GM21360 (cell line): ENCODE measurements around the gene ZDHHC5.

Source experiments
- ATAC-seq: cut with Tn5 transposase; IDR thresholded peaks from one replicate; pipeline ENCODE4 v1.9.1; 2021; ENCODE audit warnings: mild to moderate bottlenecking, moderate library complexity; ENCODE audit not compliant: unreplicated experiment

ZDHHC5 gene

GRCh38 chr11:57727185-57727584 is 59.3 kb downstream of the ZDHHC5 start:
- ATAC-seq, result no peak

- ATAC-seq, result no peak
Measured at GRCh38 chr11:57728829-57729228, 60.9 kb downstream of the ZDHHC5 start.

DNA sequence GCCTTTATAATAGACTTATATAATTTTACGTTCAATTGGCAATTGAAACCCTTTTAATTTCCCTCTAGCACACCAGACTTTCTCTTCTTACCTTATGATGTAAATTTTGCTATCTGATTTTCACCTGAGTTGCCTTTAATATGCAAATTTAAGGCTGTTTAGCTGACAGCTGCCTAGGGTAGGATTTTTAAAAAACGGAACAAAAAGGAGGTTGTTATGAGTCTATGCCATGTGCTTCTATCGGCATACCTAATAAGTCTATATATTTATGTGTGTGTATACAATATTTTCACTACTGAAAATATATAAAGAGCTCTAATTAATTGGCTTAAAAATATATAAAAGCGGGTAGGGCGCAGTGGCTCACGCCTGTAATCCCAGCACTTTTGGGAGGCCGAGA is 61.6 kb downstream of the ZDHHC5 start:
- ATAC-seq, result no peak

- ATAC-seq, result no peak
Measured at GRCh38 chr11:57732661-57733060, 64.7 kb downstream of the ZDHHC5 start.

- ATAC-seq, result no peak
Measured at GRCh38 chr11:57735619-57736298, 67.8 kb downstream of the ZDHHC5 start.

DNA sequence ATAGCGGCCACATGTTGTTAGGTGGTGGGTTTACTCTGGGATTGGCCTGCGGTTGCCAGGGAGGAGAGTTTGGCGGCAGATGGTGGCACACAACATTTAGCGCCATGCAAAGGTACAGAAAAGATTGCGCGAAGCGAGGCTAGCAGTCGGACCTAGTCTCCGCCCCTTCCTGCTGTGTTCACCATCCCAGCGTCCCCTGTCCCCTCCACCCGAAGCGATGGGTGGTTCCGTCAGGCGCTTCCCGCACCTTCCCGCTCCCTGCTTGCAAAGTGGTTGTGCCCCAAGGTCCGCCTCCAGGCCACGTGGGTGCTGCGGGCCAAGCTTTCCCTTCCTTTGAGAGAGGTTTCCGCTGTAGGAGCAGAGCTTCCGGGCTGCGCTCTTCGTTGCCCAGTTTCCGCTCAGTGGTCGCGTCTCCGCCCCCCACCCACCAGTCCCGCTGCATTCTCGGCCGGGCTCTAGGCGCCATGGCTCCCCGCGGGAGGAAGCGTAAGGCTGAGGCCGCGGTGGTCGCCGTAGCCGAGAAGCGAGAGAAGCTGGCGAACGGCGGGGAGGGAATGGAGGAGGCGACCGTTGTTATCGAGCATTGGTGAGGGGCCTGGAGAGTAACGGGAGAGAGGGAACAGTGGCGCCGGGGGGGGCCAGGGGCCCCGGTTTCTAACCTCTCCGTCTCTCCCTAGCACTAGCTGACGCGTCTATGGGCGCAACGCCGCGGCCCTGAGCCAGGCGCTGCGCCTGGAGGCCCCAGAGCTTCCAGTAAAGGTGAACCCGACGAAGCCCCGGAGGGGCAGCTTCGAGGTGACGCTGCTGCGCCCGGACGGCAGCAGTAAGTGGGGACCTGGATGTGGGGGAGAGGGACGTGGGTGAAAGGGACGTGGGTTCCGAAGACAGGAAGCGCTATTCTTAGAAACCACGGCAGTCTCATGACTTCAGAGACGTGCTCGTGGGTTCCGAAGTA is 73.5 kb downstream of the ZDHHC5 start, which contains the start of gene SELENOH:
TSS of gene SELENOH (plus strand) at position 360 of the 955 bp plus-strand sequence. CDS start at position 465, 105 bp downstream.
- ATAC-seq, result peak; percentile 89

DNA sequence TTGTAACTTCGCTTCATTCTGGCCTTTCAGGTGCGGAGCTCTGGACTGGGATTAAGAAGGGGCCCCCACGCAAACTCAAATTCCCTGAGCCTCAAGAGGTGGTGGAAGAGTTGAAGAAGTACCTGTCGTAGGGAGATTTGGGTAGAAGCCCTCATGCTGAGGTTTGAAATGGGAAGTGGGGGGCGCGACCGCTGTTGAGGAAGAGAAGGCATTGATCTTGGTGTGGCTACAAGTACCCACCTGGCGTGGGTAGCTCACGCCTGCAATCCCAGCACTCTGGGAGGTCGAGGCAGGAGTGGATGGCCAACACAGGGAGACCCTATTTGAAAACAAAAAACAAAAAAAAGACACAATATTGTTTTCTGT is 74.2 kb downstream of the ZDHHC5 start:
- no peak for ATAC-seq

GRCh38 chr11:57744357-57744756 is 76.4 kb downstream of the ZDHHC5 start:
- no peak for ATAC-seq

- no peak for ATAC-seq
Measured at GRCh38 chr11:57745206-57745605, 77.3 kb downstream of the ZDHHC5 start.

DNA sequence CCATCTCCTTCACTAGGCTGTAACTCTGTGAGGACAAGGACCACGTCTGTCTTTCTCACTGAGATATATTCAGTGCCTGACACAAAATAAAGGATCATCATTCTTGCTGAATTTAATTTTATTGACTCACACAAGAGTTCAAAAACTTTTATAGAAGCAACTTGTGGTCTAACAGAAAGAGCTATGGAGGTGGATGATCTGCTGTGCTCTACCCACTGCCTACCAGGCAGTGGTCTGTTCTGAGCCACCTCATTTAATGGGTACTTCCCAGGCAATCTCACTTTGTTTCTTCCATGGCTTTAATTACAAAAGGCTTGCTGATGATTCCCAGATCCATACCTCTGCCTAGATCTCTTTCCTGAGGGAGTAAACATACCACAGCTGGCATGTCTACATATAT is 79.0 kb downstream of the ZDHHC5 start:
- ATAC-seq, result no peak
